CD4-positive, alpha-beta T cell treated with Interleukin-4 for 4 hours (primary cell): ENCODE measurements around the gene HM13.
"Not testable (repeated sequence)": the region's sequence is repeated elsewhere in the genome, so short reads cannot be mapped to it uniquely, and the experiment has no call there.

Experiments used
- DNase-seq: peaks from one replicate; pipeline ENCODE4 v3.0.0-alpha.2; 2020

The HM13 gene

GRCh38 chr20:31502884-31503673 lies 11.2 kb upstream of the HM13 start:
- peak; percentile 66 for DNase-seq

- no peak for DNase-seq
Measured at GRCh38 chr20:31505903-31506302, 8.3 kb upstream of the HM13 start.

- DNase-seq, result no peak
Measured at GRCh38 chr20:31508517-31509244, 5.6 kb upstream of the HM13 start.

- no peak for DNase-seq
Measured at GRCh38 chr20:31515072-31515774, 981 bp downstream of the HM13 start.

GRCh38 chr20:31515775-31516107 lies 1.5 kb downstream of the HM13 start:
- no peak for DNase-seq

- DNase-seq, result no peak
Measured at GRCh38 chr20:31516166-31516565, 1.9 kb downstream of the HM13 start.

GRCh38 chr20:31516651-31517050 lies 2.4 kb downstream of the HM13 start:
- DNase-seq, result peak; percentile 3

- no peak for DNase-seq
Measured at GRCh38 chr20:31517373-31517772, 3.1 kb downstream of the HM13 start.

GRCh38 chr20:31521267-31521666 lies 7.0 kb downstream of the HM13 start:
- not testable (repeated sequence) for DNase-seq

- DNase-seq, result no peak
Measured at GRCh38 chr20:31522731-31523130, 8.5 kb downstream of the HM13 start.

- DNase-seq, result no peak
Measured at GRCh38 chr20:31523361-31524283, 9.4 kb downstream of the HM13 start.

GRCh38 chr20:31527266-31527665 lies 13.0 kb downstream of the HM13 start:
- DNase-seq, result no peak

GRCh38 chr20:31535298-31535697 lies 21.1 kb downstream of the HM13 start:
- no peak for DNase-seq

- no peak for DNase-seq
Measured at GRCh38 chr20:31536575-31536974, 22.3 kb downstream of the HM13 start.

GRCh38 chr20:31537116-31537871 lies 23.1 kb downstream of the HM13 start:
- no peak for DNase-seq

GRCh38 chr20:31537890-31538289 lies 23.6 kb downstream of the HM13 start:
- no peak for DNase-seq

- no peak for DNase-seq
Measured at GRCh38 chr20:31538326-31538725, 24.1 kb downstream of the HM13 start.

- DNase-seq, result not testable (repeated sequence)
Measured at GRCh38 chr20:31539636-31540035, 25.4 kb downstream of the HM13 start.

- DNase-seq, result no peak
Measured at GRCh38 chr20:31540406-31540805, 26.2 kb downstream of the HM13 start.

GRCh38 chr20:31542201-31542842 lies 28.1 kb downstream of the HM13 start:
- DNase-seq, result no peak

GRCh38 chr20:31542963-31543362 lies 28.7 kb downstream of the HM13 start:
- DNase-seq, result no peak
